Right hindlimb (tissue), 1 donor: Measurements from ENCODE around the gene BEND4.

ENCODE experiments used
- DNase-seq: peaks from one replicate; pipeline ENCODE4 v3.0.0-alpha.2; 2018

BEND4 gene

DNA sequence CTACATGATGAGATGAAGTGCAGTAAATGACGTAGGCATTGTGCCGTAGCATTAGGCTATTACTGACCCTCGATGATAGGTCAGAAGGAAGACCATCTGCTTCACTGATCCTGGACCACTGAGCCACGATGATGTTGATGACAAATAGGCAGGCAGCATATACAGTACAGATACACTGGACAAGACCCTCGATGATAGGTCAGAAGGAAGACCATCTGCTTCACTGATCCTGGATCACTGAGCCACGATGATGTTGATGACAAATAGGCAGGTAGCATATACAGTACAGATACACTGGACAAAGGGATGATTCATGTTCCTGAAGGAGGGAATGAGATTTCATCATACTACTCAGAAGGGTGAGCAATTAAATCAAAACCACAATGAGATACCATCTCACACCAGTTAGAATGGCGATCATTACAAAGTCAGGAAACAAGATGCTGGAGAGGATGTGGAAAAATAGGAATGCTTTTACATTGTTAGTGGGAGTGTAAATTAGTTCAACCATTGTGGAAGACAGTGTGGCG is 50.9 kb downstream of the BEND4 start:
- DNase-seq: no peak

GRCh38 chr4:42088386-42088785 is 64.1 kb downstream of the BEND4 start:
- no peak for DNase-seq

GRCh38 chr4:42083816-42084215 is 68.6 kb downstream of the BEND4 start:
- no peak for DNase-seq

DNA sequence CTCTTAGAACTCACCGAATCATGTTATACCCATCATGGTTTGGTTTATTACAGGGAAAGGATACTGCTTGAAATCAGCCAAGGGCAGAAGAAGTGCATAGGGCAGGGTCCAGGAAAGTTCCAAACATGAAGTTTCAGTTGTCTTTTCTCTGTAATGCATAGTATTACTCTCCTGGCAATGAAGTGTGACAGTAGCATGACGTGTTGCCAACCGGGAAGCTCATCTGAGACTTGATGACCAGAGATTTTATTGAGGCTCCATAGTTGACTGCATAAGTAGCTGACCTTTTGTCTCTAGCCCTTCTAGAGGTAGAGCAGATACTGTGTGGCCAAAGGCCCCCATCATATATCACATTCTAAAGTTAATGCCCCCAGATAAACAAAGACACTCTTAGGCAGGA is 72.1 kb downstream of the BEND4 start:
- DNase-seq: no peak

GRCh38 chr4:42078184-42078801 is 74.2 kb downstream of the BEND4 start:
- DNase-seq: no peak

GRCh38 chr4:42074294-42074693 is 78.2 kb downstream of the BEND4 start:
- DNase-seq: no peak

DNA sequence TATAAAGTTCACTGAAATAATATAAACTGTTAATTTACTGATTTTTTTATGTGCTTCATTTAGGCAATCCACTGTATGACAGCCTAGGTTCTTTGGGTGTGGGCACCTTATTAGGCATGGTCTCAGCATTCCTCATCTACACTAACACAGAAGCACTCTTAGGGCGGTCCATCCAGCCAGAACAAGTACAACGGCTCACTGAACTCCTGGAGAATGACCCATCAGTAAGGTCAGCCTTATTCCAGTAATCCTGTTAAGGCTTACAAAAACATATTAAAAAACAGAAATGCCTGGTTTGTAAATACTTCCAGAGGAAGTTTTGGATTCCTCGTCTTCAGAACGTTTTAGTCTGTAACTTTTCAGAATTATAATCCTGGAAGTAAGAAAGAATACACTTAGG is 82.0 kb downstream of the BEND4 start:
- no peak for DNase-seq

DNA sequence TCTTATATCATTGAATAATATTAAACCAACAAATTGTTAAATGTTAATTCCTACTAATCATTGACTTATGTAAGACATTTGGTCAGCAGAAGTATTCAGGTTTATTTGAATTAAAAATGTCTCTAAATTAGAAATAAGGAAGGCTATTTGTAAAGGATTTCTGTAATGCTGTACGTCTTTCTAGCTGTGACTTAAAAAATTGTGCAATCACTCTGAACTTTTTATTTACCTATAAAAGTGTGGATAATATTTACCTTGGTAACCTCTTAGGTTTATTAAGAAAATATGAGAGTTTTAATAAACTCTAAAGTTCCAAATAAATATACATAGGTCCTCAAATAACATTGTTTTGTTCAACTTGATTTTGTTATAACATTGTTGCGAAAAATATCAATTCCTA is 85.2 kb downstream of the BEND4 start:
- no peak for DNase-seq

- no peak for DNase-seq
Measured at GRCh38 chr4:42066402-42066801, 86.1 kb downstream of the BEND4 start.
